Tibial nerve (tissue), 4 donors: ENCODE data around the gene MYH14. TPM values are rescaled to one million over a fixed set of nuclear protein-coding genes. Genes with fewer than 3 reads are reported as not detected.

Source experiments
- DNase-seq, 2 donors: peaks; one replicate each; pipeline ENCODE4 v3.0.0-alpha.2; 2019; ENCODE audit warnings: low spot score in 2 of 2
- H3K27ac ChIP-seq, 4 donors: fragments of 200-600 bp; sonication (generic) in 3 of 4; one replicate each; pipeline ENCODE4 v1.5.1; 2017 to 2019; ENCODE audit warnings: mild to moderate bottlenecking in 1 of 4
- H3K27me3 ChIP-seq, 2 donors: fragments of 200-600 bp; sonication (generic) in 1 of 2; one replicate each; pipeline versions ENCODE4 v1.5.1 to v1.6.0; 2017 to 2019
- H3K36me3 ChIP-seq, 3 donors: fragments of 200-600 bp; sonication (generic); one replicate each; pipeline ENCODE4 v1.5.1; 2018 to 2019
- H3K4me1 ChIP-seq, 4 donors: fragments of 200-600 bp; sonication (generic) in 3 of 4; one replicate each; pipeline ENCODE4 v1.5.1; 2017 to 2019
- H3K4me3 ChIP-seq, 4 donors: fragments of 200-600 bp; sonication (generic) in 3 of 4; one replicate each; pipeline ENCODE4 v1.5.1; 2017 to 2019; ENCODE audit warnings: mild to moderate bottlenecking in 1 of 4, moderate library complexity in 1 of 4
- H3K9me3 ChIP-seq, 4 donors: fragments of 200-600 bp; sonication (generic) in 3 of 4; one replicate each; pipeline ENCODE4 v1.5.1; 2017 to 2019
- CTCF ChIP-seq, 5 experiments: fragments of 200-600 bp in 3 of 5; fragments of 450-650 bp in 2 of 5; sonication (generic) in 3 of 5; IDR thresholded peaks; one replicate each; pipeline ENCODE4 v1.5.1; 2016 to 2019; ENCODE audit warnings: antibody characterized with exemption in 5 of 5, mild to moderate bottlenecking in 3 of 5, moderate library complexity in 2 of 5
- EP300 ChIP-seq, 2 donors: sonication (generic); formaldehyde crosslinking; IDR thresholded peaks; one replicate each; pipeline ENCODE4 v1.6.1; 2017; ENCODE audit warnings: antibody characterized with exemption in 2 of 2, mild to moderate bottlenecking in 1 of 2
- POLR2A ChIP-seq, 2 donors: fragments of 450-650 bp; IDR thresholded peaks; one replicate each; pipeline ENCODE4 v1.6.1; 2017; ENCODE audit warnings: antibody characterized with exemption in 2 of 2, mild to moderate bottlenecking in 2 of 2, moderate library complexity in 2 of 2
- WGBS, 2 donors: methylation state at CpG; one replicate each; pipeline ENCODE4 v1.1.5; 2018; 5-methylcytosine and 5-hydroxymethylcytosine counted together
- total RNA-seq, 4 donors: library from RNA; depleted of rRNA; stranded (reverse); fragments of >200 nt; gene quantifications; one replicate each; pipeline ENCODE4 v1.1.0, GENCODE V29; 2016

The MYH14 gene
- total RNA-seq, 4 donors from 2014 or later: 12.9 to 30.3 (median 15.3) TPM

GRCh38 chr19:50264483-50265186 is 61.2 kb downstream of the MYH14 start:
- no peak overlapping the region for H3K4me3 ChIP-seq
- H3K27ac ChIP-seq: no peak overlapping the region
- H3K27me3 ChIP-seq: no peaks in the 10 kb centered on the region
- WGBS, 2 donors: 82 to 87% methylated on average over 8 of the region's 8 CpGs
- no peaks in the 10 kb centered on the region for H3K4me1 ChIP-seq
- DNase-seq: no peak
- H3K36me3 ChIP-seq: peaks cover 0 to 77% (median 0%) of the 10 kb centered on the region in 3 donors
- H3K9me3 ChIP-seq: no peaks in the 10 kb centered on the region
- TF ChIP-seq EP300 (IDR thresholded peaks at IDR 0.05) (no peak), CTCF (IDR thresholded peaks at IDR 0.05) (no peak), POLR2A (IDR thresholded peaks at IDR 0.05) (no peak)

GRCh38 chr19:50266041-50266440 is 62.6 kb downstream of the MYH14 start:
- H3K4me3 ChIP-seq: no peak overlapping the region
- DNase-seq: no peak
- no peak for TF ChIP-seq CTCF (IDR thresholded peaks at IDR 0.05)
- TF ChIP-seq POLR2A (IDR thresholded peaks at IDR 0.05): no peak
- no peak for TF ChIP-seq EP300 (IDR thresholded peaks at IDR 0.05)
- no peaks in the 10 kb centered on the region for H3K27me3 ChIP-seq
- H3K36me3 ChIP-seq: peaks cover 0 to 74% (median 0%) of the 10 kb centered on the region in 3 donors
- no peaks in the 10 kb centered on the region for H3K4me1 ChIP-seq
- no peak overlapping the region for H3K27ac ChIP-seq
- no peaks in the 10 kb centered on the region for H3K9me3 ChIP-seq
- 85 to 89% methylated on average over 8 of the region's 8 CpGs for WGBS, 2 donors

GRCh38 chr19:50266896-50267295 is 63.5 kb downstream of the MYH14 start:
- peaks cover 0 to 76% (median 0%) of the 10 kb centered on the region in 3 donors for H3K36me3 ChIP-seq
- no peak for DNase-seq
- no peaks in the 10 kb centered on the region for H3K27me3 ChIP-seq
- TF ChIP-seq POLR2A (IDR thresholded peaks at IDR 0.05) (no peak), CTCF (IDR thresholded peaks at IDR 0.05) (no peak), EP300 (IDR thresholded peaks at IDR 0.05) (no peak)
- no peak overlapping the region for H3K4me3 ChIP-seq
- no peaks in the 10 kb centered on the region for H3K4me1 ChIP-seq
- WGBS, 2 donors: 25 to 27% methylated on average over 9 to 20 of the region's 20 CpGs
- no peak overlapping the region for H3K27ac ChIP-seq
- H3K9me3 ChIP-seq: no peaks in the 10 kb centered on the region

- 73 to 87% methylated on average over 13 of the region's 13 CpGs for WGBS, 2 donors
- DNase-seq: no peak
- H3K27ac ChIP-seq: no peak overlapping the region
Measured at GRCh38 chr19:50268041-50268440, 64.6 kb downstream of the MYH14 start.

More at GRCh38 chr19:50268041-50268440, 64.6 kb downstream of the MYH14 start:
- TF ChIP-seq POLR2A (IDR thresholded peaks at IDR 0.05) (no peak), CTCF (IDR thresholded peaks at IDR 0.05) (no peak), EP300 (IDR thresholded peaks at IDR 0.05) (no peak)
- no peaks in the 10 kb centered on the region for H3K27me3 ChIP-seq
- H3K9me3 ChIP-seq: no peaks in the 10 kb centered on the region
- H3K4me1 ChIP-seq: no peaks in the 10 kb centered on the region
- H3K36me3 ChIP-seq: peaks cover 0 to 76% (median 0%) of the 10 kb centered on the region in 3 donors
- H3K4me3 ChIP-seq: no peak overlapping the region
